Peyer's patch (tissue), 4 donors: Measurements from ENCODE around the gene FZD8.

Experiments
- CTCF ChIP-seq, 6 experiments: fragments of 450-650 bp in 4 of 6; fragments of 200-600 bp in 2 of 6; sonication (generic) in 1 of 6; IDR thresholded peaks; one replicate each; pipeline ENCODE4 v1.5.1; 2017 to 2019; ENCODE audit warnings: antibody characterized with exemption in 6 of 6, mild to moderate bottlenecking in 3 of 6, moderate library complexity in 1 of 6
- POLR2A ChIP-seq, 2 donors: fragments of 450-650 bp; IDR thresholded peaks; one replicate each; pipeline ENCODE4 v1.5.1; 2017; ENCODE audit warnings: antibody characterized with exemption in 2 of 2, mild to moderate bottlenecking in 2 of 2, moderate library complexity in 2 of 2

DNA sequence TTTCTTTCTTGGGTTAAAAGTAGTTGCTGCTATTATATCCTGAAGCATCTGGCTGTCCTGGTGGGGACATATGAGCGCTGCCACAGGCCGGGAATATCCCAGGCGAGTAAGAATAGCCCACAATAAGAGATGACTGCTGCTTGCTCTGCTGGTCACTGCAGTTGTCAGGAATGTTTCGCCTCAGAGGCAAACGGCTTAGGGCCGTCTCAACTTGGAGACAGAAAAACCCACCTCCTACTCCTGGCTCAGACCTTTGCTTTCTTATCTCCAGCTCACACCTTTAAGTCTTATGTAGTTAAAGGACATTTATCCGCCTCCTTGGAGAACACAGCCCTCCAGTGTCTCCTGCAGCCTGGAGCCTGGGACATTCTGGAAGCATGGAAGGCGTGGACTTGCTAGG is 36.9 kb downstream of the FZD8 start, which contains the start of gene GJD4:
- TF ChIP-seq CTCF (IDR thresholded peaks at IDR 0.05) (no peak), POLR2A (IDR thresholded peaks at IDR 0.05) (no peak)
